Hematopoietic multipotent progenitor cell treated with erythropoietin and hydrocortisone succinate and interleukin-3 and kit ligand, for 8 days (in vitro differentiated cells): ENCODE results near the gene CFAP68.
"Not testable (repeated sequence)": the region's sequence is repeated elsewhere in the genome, so short reads cannot be mapped to it uniquely, and the experiment has no call there.

Experiments
- DNase-seq: peaks from one replicate; pipeline ENCODE4 v3.0.0-alpha.2; 2015

Gene CFAP68

GRCh38 chr11:111870886-111871692, 8.3 kb upstream of the CFAP68 start, which contains the start of gene ALG9:
Gene ALG9 (minus strand): TSS chr11:111871581. CDS start chr11:111871482, 99 bp downstream.
- DNase-seq: peak; percentile 84

- no peak for DNase-seq
Measured at GRCh38 chr11:111871693-111872161, 7.6 kb upstream of the CFAP68 start.

- DNase-seq: no peak
Measured at GRCh38 chr11:111878385-111878848, 924 bp upstream of the CFAP68 start.

- no peak for DNase-seq
Measured at GRCh38 chr11:111879637-111879960, 258 bp downstream of the CFAP68 start.

GRCh38 chr11:111882202-111882601, 2.9 kb downstream of the CFAP68 start:
- no peak for DNase-seq

GRCh38 chr11:111885053-111885452, 5.7 kb downstream of the CFAP68 start:
- DNase-seq: not testable (repeated sequence)

GRCh38 chr11:111886032-111886431, 6.7 kb downstream of the CFAP68 start:
- DNase-seq: no peak

GRCh38 chr11:111886844-111887243, 7.5 kb downstream of the CFAP68 start:
- no peak for DNase-seq

GRCh38 chr11:111905411-111905810, 26.1 kb downstream of the CFAP68 start:
- DNase-seq: no peak

- no peak for DNase-seq
Measured at GRCh38 chr11:111906680-111907079, 27.3 kb downstream of the CFAP68 start.

- DNase-seq: no peak
Measured at GRCh38 chr11:111908639-111909305, 29.4 kb downstream of the CFAP68 start.

- DNase-seq: no peak
Measured at GRCh38 chr11:111909378-111909777, 30.0 kb downstream of the CFAP68 start.

GRCh38 chr11:111910676-111911562, 31.6 kb downstream of the CFAP68 start:
- no peak for DNase-seq

GRCh38 chr11:111911563-111912401, 32.4 kb downstream of the CFAP68 start, which contains the start of gene CRYAB:
Gene CRYAB (minus strand): TSS chr11:111911770. CDS start chr11:111911724, 46 bp downstream.
- DNase-seq: no peak

- DNase-seq: no peak
Measured at GRCh38 chr11:111912535-111912934, 33.2 kb downstream of the CFAP68 start, which contains the start of gene HSPB2. Gene HSPB2 (plus strand): TSS chr11:111912734. CDS start chr11:111912830, 96 bp downstream.

- DNase-seq: no peak
Measured at GRCh38 chr11:111913031-111913861, 33.9 kb downstream of the CFAP68 start.

- no peak for DNase-seq
Measured at GRCh38 chr11:111913997-111914396, 34.7 kb downstream of the CFAP68 start.

- no peak for DNase-seq
Measured at GRCh38 chr11:111916768-111917167, 37.4 kb downstream of the CFAP68 start.

GRCh38 chr11:111917312-111917711, 38.0 kb downstream of the CFAP68 start:
- DNase-seq: no peak

- no peak for DNase-seq
Measured at GRCh38 chr11:111917788-111918187, 38.4 kb downstream of the CFAP68 start.
